B cell (primary cell): ENCODE data around the gene CTSL. TPM values are rescaled to one million over a fixed set of nuclear protein-coding genes. Genes with fewer than 3 reads are reported as not detected.

ENCODE experiments used
- ATAC-seq: fragments of 200-7000 bp; cut with Tn5 transposase; one replicate; pipeline ENCODE4 v1.10.0; 2021; ENCODE audit warnings: low read depth, mild to moderate bottlenecking, moderate number of reproducible peaks, moderate library complexity
- CTCF ChIA-PET: fragments of 350-600 bp; sonication (Branson Sonifier 250); formaldehyde crosslinking; loops from one replicate; lab custom pipeline; 2021; ENCODE audit warnings: antibody characterized with exemption, inconsistent platforms; lab: Charles Lee
- POLR2A ChIA-PET: fragments of 350-600 bp; sonication (Branson Sonifier 250); formaldehyde crosslinking; loops from one replicate; lab custom pipeline; 2021; ENCODE audit warnings: antibody characterized with exemption; lab: Charles Lee
- DNase-seq: peaks from one replicate; pipeline ENCODE4 v3.0.0; 2013
- H2AFZ ChIP-seq: 2 replicates; pipeline ENCODE4 v1.6.1; 2012; ENCODE audit warnings: mild to moderate bottlenecking, low read depth, low read length; ENCODE audit not compliant: insufficient read depth, poor library complexity, severe bottlenecking
- H3K27ac ChIP-seq, 2 donors: 1 replicate in 1 of 2; 2 replicates in 1 of 2; pipeline ENCODE4 v1.5.1; 2012 to 2013; ENCODE audit warnings: low read length in 2 of 2, mild to moderate bottlenecking in 2 of 2, moderate library complexity in 1 of 2
- H3K27me3 ChIP-seq, 4 experiments: fragments of 200-600 bp in 1 of 4; sonication (generic) in 1 of 4; replicated peaks in 1 of 4; 1 replicate in 2 of 4; 2 replicates in 2 of 4; pipeline versions ENCODE4 v1.6.1 to v1.7.0; 2013 to 2016; ENCODE audit warnings: low read length in 3 of 4, mild to moderate bottlenecking in 2 of 4, mixed read lengths in 1 of 4, moderate library complexity in 1 of 4; ENCODE audit not compliant: insufficient read depth in 4 of 4, control insufficient read depth in 3 of 4; ENCODE audit errors: control extremely low read depth in 1 of 4
- H3K36me3 ChIP-seq, 2 experiments: replicated peaks in 1 of 2; 1 replicate in 1 of 2; 2 replicates in 1 of 2; pipeline versions ENCODE4 v1.6.1 to v1.7.1; 2013; ENCODE audit warnings: low read length in 1 of 2; ENCODE audit not compliant: insufficient read depth in 2 of 2, control insufficient read depth in 1 of 2; ENCODE audit errors: control extremely low read depth in 1 of 2, extremely low read depth in 1 of 2
- H3K4me1 ChIP-seq, 2 donors: fragments of 200-600 bp in 1 of 2; sonication (generic) in 1 of 2; 1 replicate in 1 of 2; 2 replicates in 1 of 2; pipeline versions ENCODE4 v1.5.1 to v1.6.1; 2013 to 2017; ENCODE audit warnings: low read length in 2 of 2; ENCODE audit not compliant: control insufficient read depth in 2 of 2, insufficient read depth in 2 of 2
- H3K4me2 ChIP-seq: replicated peaks from 2 replicates; pipeline ENCODE3; 2012; ENCODE audit warnings: mild to moderate bottlenecking, low read depth, low read length; ENCODE audit not compliant: poor library complexity, severe bottlenecking
- H3K4me3 ChIP-seq, 5 experiments: fragments of 200-600 bp in 1 of 5; sonication (generic) in 1 of 5; 1 replicate in 3 of 5; 2 replicates in 2 of 5; pipeline versions ENCODE4 v1.5.1 to v1.7.0; 2011 to 2016; ENCODE audit warnings: low read length in 4 of 5, mild to moderate bottlenecking in 4 of 5, low read depth in 2 of 5, control low read depth in 1 of 5, moderate library complexity in 1 of 5; ENCODE audit not compliant: insufficient read depth in 1 of 5; ENCODE audit errors: control extremely low read depth in 1 of 5, extremely low read depth in 1 of 5
- H3K79me2 ChIP-seq: fragments of 200-600 bp; sonication (generic); one replicate; pipeline ENCODE4 v1.6.0; 2016; ENCODE audit warnings: low read length; ENCODE audit not compliant: control insufficient read depth, insufficient read depth
- H3K9ac ChIP-seq: fragments of 200-600 bp; sonication (generic); 2 replicates; pipeline ENCODE4 v1.6.1; 2017; ENCODE audit warnings: mild to moderate bottlenecking, low read length, moderate library complexity
- H3K9me3 ChIP-seq, 3 donors: one replicate each; pipeline versions ENCODE4 v1.6.1 to v1.7.1; 2013; ENCODE audit warnings: low read length in 2 of 3; ENCODE audit not compliant: control insufficient read depth in 2 of 3, insufficient read depth in 1 of 3; ENCODE audit errors: control extremely low read depth in 1 of 3
- H4K20me1 ChIP-seq: 2 replicates; pipeline ENCODE4 v1.6.0; 2012; ENCODE audit warnings: mild to moderate bottlenecking, low read length; ENCODE audit not compliant: insufficient read depth, control insufficient read depth, poor library complexity, severe bottlenecking
- H3K27ac Mint-ChIP-seq: one replicate; pipeline ENCODE4 v1.8.0; 2021; ENCODE audit warnings: mixed read lengths
- H3K27me3 Mint-ChIP-seq: one replicate; pipeline ENCODE4 v1.8.0; 2021; ENCODE audit warnings: mixed read lengths
- H3K4me1 Mint-ChIP-seq: one replicate; pipeline ENCODE4 v1.8.0; 2021; ENCODE audit warnings: mixed read lengths
- H3K4me3 Mint-ChIP-seq: one replicate; pipeline ENCODE4 v1.8.0; 2021; ENCODE audit warnings: mixed read lengths
- H3K9me3 Mint-ChIP-seq: one replicate; pipeline ENCODE4 v1.8.0; 2022; ENCODE audit warnings: mixed read lengths; ENCODE audit not compliant: insufficient read depth
- CTCF ChIP-seq: fragments of 200-600 bp; IDR thresholded peaks from one replicate; pipeline ENCODE4 v1.8.0; 2022; ENCODE audit warnings: antibody characterized with exemption, mild to moderate bottlenecking
- EZH2 ChIP-seq: IDR thresholded peaks from 2 replicates; pipeline ENCODE4 v1.6.1; 2012; ENCODE audit warnings: borderline replicate concordance, low read depth, mild to moderate bottlenecking, moderate library complexity, low read length; ENCODE audit not compliant: insufficient read depth, poor library complexity, severe bottlenecking
- WGBS: methylation state at CpG from one replicate; pipeline ENCODE4 v1.1.5; 2013; ENCODE audit warnings: missing lambda C conversion rate; ENCODE audit not compliant: insufficient coverage; 5-methylcytosine and 5-hydroxymethylcytosine counted together
- intact Hi-C: fragments of 100-400 bp; cut with micrococcal nuclease; formaldehyde crosslinking; loops from one replicate; pipeline ENCODE4 v1.10.0; 2022
- polyA plus RNA-seq: library from polyadenylated mRNA; depleted of rRNA; stranded (reverse); fragments of >200 nt; gene quantifications from 2 replicates; pipeline ENCODE4 v1.2.3, GENCODE V29; 2012
- total RNA-seq, 2 donors: library from RNA; stranded (reverse); fragments of 120-200 nt in 1 of 2; gene quantifications; 1 replicate in 1 of 2; 2 replicates in 1 of 2; pipeline versions ENCODE4 v1.2.3 to v1.2.4, GENCODE V29; 2013 to 2022

CTSL gene
- total and polyA plus RNA-seq, 2 donors (not counting 1 experiment from before 2014, with no cell fraction given): 0.13 to 0.74 TPM

- Mint-ChIP-seq H3K4me3 (no peak overlapping the region), H3K27ac (no peak overlapping the region), H3K9me3 (no peaks in the 10 kb centered on the region), H3K4me1 (peaks cover under 1% of the 10 kb centered on the region), H3K27me3 (peaks cover 24% of the 10 kb centered on the region)
- WGBS: no CpG with 5 or more reads among the region's 2 CpGs
- H3K27ac ChIP-seq: no peak overlapping the region
- H3K4me1 ChIP-seq: no peaks in the 10 kb centered on the region
- no peaks in the 10 kb centered on the region for H3K79me2 ChIP-seq
- H2AFZ ChIP-seq: no peak overlapping the region
- CTCF ChIA-PET: no interaction called here
- intact Hi-C loops: no loop called here
- POLR2A ChIA-PET: no interaction called here
- peaks cover 0 to 10% (median 4%) of the 10 kb centered on the region in 4 experiments for H3K27me3 ChIP-seq
- no peaks in the 10 kb centered on the region for H3K36me3 ChIP-seq
- H3K4me3 ChIP-seq: no peak overlapping the region
- H3K9me3 ChIP-seq: peaks cover 0 to 7% (median 0%) of the 10 kb centered on the region in 3 donors
- no peak for TF ChIP-seq EZH2
- TF ChIP-seq CTCF: no peak
- DNase-seq (no peak), ATAC-seq (no peak)
- no peaks in the 10 kb centered on the region for H4K20me1 ChIP-seq
- no peak overlapping the region for H3K4me2 ChIP-seq
- no peak overlapping the region for H3K9ac ChIP-seq
These were observed 5.7 kb upstream of the CTSL start for GRCh38 chr9:87720173-87720572.

GRCh38 chr9:87722393-87723088 lies 3.4 kb upstream of the CTSL start:
- Mint-ChIP-seq H3K4me1 (peaks cover 6% of the 10 kb centered on the region), H3K27me3 (peaks cover 37% of the 10 kb centered on the region), H3K27ac (no peak overlapping the region), H3K9me3 (no peaks in the 10 kb centered on the region), H3K4me3 (no peak overlapping the region)
- Histone ChIP-seq H3K27ac (no peak overlapping the region), H3K4me1 (peaks cover 10 to 12% of the 10 kb centered on the region in 2 donors), H3K27me3 (peaks cover 0 to 23% (median 12%) of the 10 kb centered on the region in 4 experiments), H3K4me2 (no peak overlapping the region), H3K9ac (no peak overlapping the region), H3K79me2 (no peaks in the 10 kb centered on the region), H4K20me1 (no peaks in the 10 kb centered on the region), H3K9me3 (peaks cover 0 to 18% (median 0%) of the 10 kb centered on the region in 3 donors), H2AFZ (no peak overlapping the region), H3K4me3 (no peak overlapping the region), H3K36me3 (no peaks in the 10 kb centered on the region)
- intact Hi-C loops: no loop called here
- ChIA-PET CTCF (no interaction called here), POLR2A (no interaction called here)
- 88% methylated on average over 2 of the region's 5 CpGs for WGBS
- ATAC-seq (no peak), DNase-seq (no peak)
- TF ChIP-seq EZH2 (no peak), CTCF (no peak)
